Astrocyte (in vitro differentiated cells and primary cell): ENCODE data around the gene PCNT. TPM values are rescaled to one million over a fixed set of nuclear protein-coding genes. Genes with fewer than 3 reads are reported as not detected.

Source experiments
- DNase-seq: peaks from one replicate; pipeline ENCODE4 v3.0.0-alpha.2; 2010; ENCODE audit warnings: low read depth
- FAIRE-seq: peaks from 2 replicates; lab custom pipeline; 2011; peaks lifted over from hg19 to GRCh38; lab: Jason Lieb, UNC
- H2AFZ ChIP-seq: 2 replicates; pipeline ENCODE4 v1.6.0; 2012; ENCODE audit warnings: low read depth, low read length, inconsistent platforms
- H3K27ac ChIP-seq: 2 replicates; pipeline ENCODE4 v1.5.1; 2011; ENCODE audit warnings: low read depth, low read length, inconsistent platforms
- H3K27me3 ChIP-seq: 2 replicates; pipeline ENCODE4 v1.6.0; 2011; ENCODE audit warnings: low read length, inconsistent platforms; ENCODE audit not compliant: insufficient read depth
- H3K36me3 ChIP-seq: 2 replicates; pipeline ENCODE4 v1.5.1; 2011; ENCODE audit warnings: low read length, inconsistent platforms; ENCODE audit not compliant: insufficient read depth
- H3K4me1 ChIP-seq: 2 replicates; pipeline ENCODE4 v1.5.1; 2011; ENCODE audit warnings: low read length, inconsistent platforms; ENCODE audit not compliant: insufficient read depth
- H3K4me2 ChIP-seq: 2 replicates; pipeline ENCODE4 v1.6.0; 2012; ENCODE audit warnings: low read length, inconsistent platforms
- H3K4me3 ChIP-seq: 2 replicates; pipeline ENCODE4 v1.5.1; 2011; ENCODE audit warnings: low read depth, mild to moderate bottlenecking, low read length, inconsistent platforms; ENCODE audit not compliant: insufficient read depth
- H3K79me2 ChIP-seq: 2 replicates; pipeline ENCODE4 v1.6.0; 2012; ENCODE audit warnings: mild to moderate bottlenecking, low read length, inconsistent platforms; ENCODE audit not compliant: insufficient read depth
- H3K9ac ChIP-seq: 2 replicates; pipeline ENCODE4 v1.6.0; 2012; ENCODE audit warnings: mild to moderate bottlenecking, low read length, inconsistent platforms
- H3K9me3 ChIP-seq: 2 replicates; pipeline ENCODE4 v1.5.1; 2012; ENCODE audit warnings: low read depth, mild to moderate bottlenecking, low read length, inconsistent platforms; ENCODE audit not compliant: insufficient read depth
- H4K20me1 ChIP-seq: 2 replicates; pipeline ENCODE4 v1.6.0; 2012; ENCODE audit warnings: low read length, inconsistent platforms; ENCODE audit not compliant: insufficient read depth
- H3K27ac Mint-ChIP-seq: one replicate; pipeline ENCODE4 v1.8.0; 2021; ENCODE audit warnings: mild to moderate bottlenecking, mixed read lengths; ENCODE audit not compliant: unreplicated experiment
- H3K27me3 Mint-ChIP-seq: one replicate; pipeline ENCODE4 v1.8.0; 2021; ENCODE audit warnings: low read depth, mixed read lengths; ENCODE audit not compliant: unreplicated experiment
- H3K36me3 Mint-ChIP-seq: one replicate; pipeline ENCODE4 v1.8.0; 2021; ENCODE audit warnings: low read depth, mixed read lengths; ENCODE audit not compliant: unreplicated experiment
- H3K4me1 Mint-ChIP-seq: one replicate; pipeline ENCODE4 v1.8.0; 2021; ENCODE audit warnings: low read depth, mixed read lengths; ENCODE audit not compliant: unreplicated experiment
- H3K4me3 Mint-ChIP-seq: one replicate; pipeline ENCODE4 v1.8.0; 2021; ENCODE audit warnings: mild to moderate bottlenecking, moderate library complexity, mixed read lengths; ENCODE audit not compliant: unreplicated experiment
- H3K9me3 Mint-ChIP-seq: one replicate; pipeline ENCODE4 v1.8.0; 2021; ENCODE audit warnings: mild to moderate bottlenecking, mixed read lengths; ENCODE audit not compliant: unreplicated experiment
- CTCF ChIP-seq: IDR thresholded peaks from 2 replicates; pipeline ENCODE4 v1.5.1; 2011; ENCODE audit warnings: low read depth, mild to moderate bottlenecking, inconsistent platforms, low read length, moderate library complexity; ENCODE audit not compliant: insufficient read depth
- EZH2 ChIP-seq: IDR thresholded peaks from 2 replicates; pipeline ENCODE4 v1.6.1; 2012; ENCODE audit warnings: mild to moderate bottlenecking, low read length, inconsistent platforms; ENCODE audit not compliant: insufficient read depth
- total RNA-seq: library from RNA; stranded (reverse); gene quantifications from 2 replicates; pipeline ENCODE4 v1.2.1, GENCODE V29; 2021

Gene PCNT
- total RNA-seq, 1 donor from 2014 or later = 19.9 TPM

GRCh38 chr21:46428987-46429710 is 105.2 kb downstream of the PCNT start:
- DNase-seq = no peak
- no peaks in the 10 kb centered on the region for H3K9me3 ChIP-seq
- no peak for FAIRE-seq

GRCh38 chr21:46429754-46430681 is 106.1 kb downstream of the PCNT start:
- Histone ChIP-seq H3K36me3 (peaks cover 13% of the 10 kb centered on the region), H4K20me1 (no peaks in the 10 kb centered on the region), H3K9me3 (no peaks in the 10 kb centered on the region), H3K4me3 (no peak overlapping the region), H3K4me1 (no peaks in the 10 kb centered on the region), H3K9ac (no peak overlapping the region), H2AFZ (no peak overlapping the region), H3K79me2 (no peaks in the 10 kb centered on the region), H3K4me2 (no peak overlapping the region), H3K27me3 (no peaks in the 10 kb centered on the region), H3K27ac (no peak overlapping the region)
- Mint-ChIP-seq H3K4me1 (no peaks in the 10 kb centered on the region), H3K36me3 (peaks cover 19% of the 10 kb centered on the region), H3K27ac (no peak overlapping the region), H3K4me3 (no peak overlapping the region), H3K27me3 (no peaks in the 10 kb centered on the region), H3K9me3 (no peaks in the 10 kb centered on the region)
- FAIRE-seq (no peak), DNase-seq (no peak)
- TF ChIP-seq CTCF = no peak
- TF ChIP-seq EZH2 = no peak

More at GRCh38 chr21:46428987-46429710, 105.2 kb downstream of the PCNT start:
- Histone ChIP-seq H3K27me3 (no peaks in the 10 kb centered on the region), H3K4me1 (no peaks in the 10 kb centered on the region), H3K4me2 (no peak overlapping the region), H4K20me1 (no peaks in the 10 kb centered on the region), H3K36me3 (peaks cover 10% of the 10 kb centered on the region), H3K4me3 (no peak overlapping the region), H3K27ac (no peak overlapping the region), H3K79me2 (no peaks in the 10 kb centered on the region), H2AFZ (no peak overlapping the region), H3K9ac (no peak overlapping the region)
- TF ChIP-seq EZH2 (no peak), CTCF (no peak)
- Mint-ChIP-seq H3K9me3 (no peaks in the 10 kb centered on the region), H3K27me3 (no peaks in the 10 kb centered on the region), H3K4me1 (no peaks in the 10 kb centered on the region), H3K4me3 (no peak overlapping the region), H3K36me3 (peaks cover 21% of the 10 kb centered on the region), H3K27ac (no peak overlapping the region)
